VCaP (cell line): Measurements from ENCODE around the gene ATL2.

Source experiments
- H3K27ac ChIP-seq: fragments of 450-650 bp; 2 replicates; pipeline ENCODE4 v1.5.1; 2017
- CTCF ChIP-seq: fragments of 450-650 bp; conservative IDR thresholded peaks from 2 replicates; pipeline ENCODE4 v1.5.1; 2017; ENCODE audit warnings: mild to moderate bottlenecking, moderate library complexity

The ATL2 gene

DNA sequence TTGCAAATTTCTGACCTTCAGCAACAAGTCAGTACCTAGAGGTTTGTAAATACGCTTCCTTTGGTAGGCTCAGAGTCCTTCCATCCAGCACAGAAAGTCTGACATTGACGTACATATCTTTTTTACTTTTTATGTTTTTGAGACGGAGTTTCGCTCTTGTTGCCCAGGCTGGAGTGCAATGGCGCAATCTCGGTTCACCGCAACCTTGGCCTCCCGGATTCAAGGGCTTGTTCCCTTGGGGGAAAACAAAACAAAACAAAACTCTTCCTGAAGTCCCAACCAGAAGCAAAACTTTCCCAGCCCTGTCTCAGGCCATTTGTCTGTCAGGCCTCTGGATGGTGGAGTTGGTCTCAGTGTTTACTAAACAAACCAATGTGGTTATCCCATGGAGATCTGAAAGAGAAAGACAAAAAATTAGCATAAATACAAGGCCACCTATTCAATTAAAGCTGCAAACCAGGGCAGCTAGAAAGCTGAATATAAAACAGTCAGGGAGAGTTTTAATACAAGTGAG is 29.6 kb upstream of the ATL2 start:
- H3K27ac ChIP-seq: no peak overlapping the region
- TF ChIP-seq CTCF: no peak

GRCh38 chr2:38405917-38406596 is 29.0 kb upstream of the ATL2 start:
- no peak overlapping the region for H3K27ac ChIP-seq
- no peak for TF ChIP-seq CTCF

DNA sequence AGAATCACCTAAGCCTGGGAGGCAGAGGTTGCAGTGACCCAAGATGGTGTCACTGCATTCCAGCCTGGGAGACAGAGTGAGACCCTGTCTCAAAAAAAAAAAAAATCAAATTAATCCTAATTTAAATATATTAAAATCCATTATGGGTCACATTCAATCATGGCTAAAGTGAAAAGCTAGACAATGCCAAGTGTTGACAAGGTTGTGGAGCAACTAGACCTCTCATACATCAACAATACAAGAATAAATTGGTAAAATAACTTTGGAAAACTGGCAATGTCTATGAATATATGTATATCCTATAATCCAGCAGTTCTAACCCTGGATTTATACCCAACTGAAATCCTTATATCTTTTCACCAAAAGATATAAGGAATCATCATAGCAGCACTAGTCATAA is 23.4 kb upstream of the ATL2 start:
- TF ChIP-seq CTCF: no peak
- H3K27ac ChIP-seq: no peak overlapping the region

- TF ChIP-seq CTCF: no peak
- H3K27ac ChIP-seq: no peak overlapping the region
These were observed 21.7 kb upstream of the ATL2 start for GRCh38 chr2:38398739-38399138.

- H3K27ac ChIP-seq: no peak overlapping the region
- TF ChIP-seq CTCF: no peak
These were observed 17.8 kb upstream of the ATL2 start for GRCh38 chr2:38394903-38395341.

DNA sequence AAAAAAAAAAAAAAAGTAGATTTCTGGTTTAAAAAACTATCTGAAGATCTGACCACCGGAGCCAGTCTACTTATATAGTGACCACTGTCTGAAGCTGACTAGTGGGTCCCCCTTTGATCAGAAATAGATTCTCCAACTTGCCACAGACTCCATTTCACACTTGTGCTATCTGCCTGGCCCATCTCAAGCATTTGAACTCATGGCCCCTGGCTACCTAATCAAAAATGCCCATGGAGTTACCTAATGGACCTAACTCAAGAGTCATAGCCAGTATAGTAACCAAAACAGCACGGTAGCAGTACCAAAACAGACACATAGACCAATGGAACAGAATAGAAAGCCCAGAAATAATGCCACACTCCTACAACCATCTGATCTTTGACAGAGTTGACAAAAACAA is 17.0 kb upstream of the ATL2 start:
- no peak for TF ChIP-seq CTCF
- H3K27ac ChIP-seq: no peak overlapping the region

DNA sequence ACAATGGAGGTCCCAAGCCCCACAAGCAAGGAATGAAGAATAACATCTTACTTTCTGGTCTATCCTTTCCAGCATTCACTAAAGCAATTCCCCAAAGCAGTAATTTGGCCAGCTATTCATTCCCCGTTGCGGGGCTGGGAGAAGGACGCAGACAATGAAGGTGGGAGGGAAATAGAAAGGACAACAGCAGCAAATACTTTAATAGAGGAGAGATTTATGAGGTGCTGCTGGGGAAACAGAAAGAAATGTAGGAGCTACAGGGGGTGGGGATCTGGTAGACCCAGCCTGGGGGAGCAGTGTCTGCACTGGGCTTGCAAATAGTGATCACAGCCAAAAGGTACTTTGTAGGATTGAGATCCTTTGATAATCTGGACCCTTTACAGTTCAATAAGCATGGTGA is 13.9 kb upstream of the ATL2 start:
- no peak for TF ChIP-seq CTCF
- no peak overlapping the region for H3K27ac ChIP-seq
